Spinal cord (tissue), 10 donors: ENCODE measurements around the gene PKIB. TPM values are rescaled to one million over a fixed set of nuclear protein-coding genes. Genes with fewer than 3 reads are reported as not detected.

ENCODE experiments used
- DNase-seq, 6 donors: peaks; one replicate each; pipeline versions ENCODE4 v3.0.0 to v3.0.0-alpha.2; 2013 to 2015; ENCODE audit warnings: low spot score in 6 of 6, low read depth in 4 of 6
- H3K27ac ChIP-seq: one replicate; pipeline ENCODE4 v1.5.1; 2013; ENCODE audit warnings: low read depth, low read length, control low read depth
- H3K27me3 ChIP-seq: one replicate; pipeline ENCODE4 v1.6.1; 2013; ENCODE audit warnings: low read length; ENCODE audit not compliant: control insufficient read depth, insufficient read depth
- H3K36me3 ChIP-seq: one replicate; pipeline ENCODE4 v1.6.1; 2013; ENCODE audit warnings: low read length; ENCODE audit not compliant: control insufficient read depth, insufficient read depth
- H3K4me1 ChIP-seq: one replicate; pipeline ENCODE4 v1.6.1; 2013; ENCODE audit warnings: low read length; ENCODE audit not compliant: control insufficient read depth, insufficient read depth
- H3K4me3 ChIP-seq: one replicate; pipeline ENCODE4 v1.5.1; 2013; ENCODE audit warnings: low read depth, low read length, control low read depth
- H3K9me3 ChIP-seq: one replicate; pipeline ENCODE4 v1.6.1; 2013; ENCODE audit warnings: low read length; ENCODE audit not compliant: control insufficient read depth, insufficient read depth
- WGBS: methylation state at CpG from one replicate; pipeline ENCODE4 v1.1.5; 2013; ENCODE audit warnings: missing lambda C conversion rate; ENCODE audit not compliant: insufficient coverage; 5-methylcytosine and 5-hydroxymethylcytosine counted together
- long read RNA-seq, 4 donors: transcript quantifications; one replicate each; lab custom pipeline, GENCODE V29; 2026
- polyA plus RNA-seq, 2 donors: library from polyadenylated mRNA; unstranded; fragments of 120-200 nt; gene quantifications; one replicate each; pipeline ENCODE4 v1.2.1, GENCODE V29; 2013; ENCODE audit not compliant: insufficient read length in 2 of 2
- total RNA-seq, 2 donors: library from RNA; depleted of rRNA in 1 of 2; stranded (reverse); fragments of 120-200 nt in 1 of 2; fragments of >200 nt in 1 of 2; gene quantifications; one replicate each; pipeline versions ENCODE4 v1.2.3 to v1.2.4, GENCODE V29; 2013 to 2014
- donor health status: healthy.

Gene PKIB
- 10 to 100 TPM in 1 of 2 donors, 1 to 10 TPM in 1; 4.7 to 12.8 TPM for total RNA-seq
- polyA plus RNA-seq = 10 to 100 TPM; 11.0 to 15.7 TPM
- long read RNA-seq, donor 1, transcript PKIB-205 (5 exons, 1,398 nt) = major isoform, 5 of 7 reads
- long read RNA-seq, donor 1, partial matches to known transcripts = 0 of 7 reads
- long read RNA-seq, donor 1, other reads (novel, unspliced or antisense) = 0 of 7 reads
- long read RNA-seq, donor 2, partial matches to known transcripts = 0 of 3 reads
- long read RNA-seq, donor 2, other reads (novel, unspliced or antisense) = 0 of 3 reads
- long read RNA-seq, donor 3, partial matches to known transcripts = 0 of 5 reads
- long read RNA-seq, donor 3, other reads (novel, unspliced or antisense) = 0 of 5 reads
- long read RNA-seq, donor 4 = 0 reads

GRCh38 chr6:122609881-122610689 is at the start of gene PKIB:
Gene PKIB (plus strand): TSS chr6:122610405. CDS start chr6:122717795, 107,390 bp downstream.
- H3K4me3 ChIP-seq = peak within 1 kb of the TSS; percentile 63
- no peaks in the 10 kb centered on the region for H3K36me3 ChIP-seq
- DNase-seq = peak; percentile 31 to 89 (median 58)
- no peaks in the 10 kb centered on the region for H3K9me3 ChIP-seq
- 2% methylated on average over 62 of the region's 66 CpGs for WGBS
- peaks cover 5% of the 10 kb centered on the region for H3K27me3 ChIP-seq
- peaks cover 13% of the 10 kb centered on the region for H3K4me1 ChIP-seq
- no peak within 1 kb of the TSS for H3K27ac ChIP-seq

GRCh38 chr6:122563364-122564052 is 46.7 kb upstream of the PKIB start:
- 95% methylated on average over 6 of the region's 8 CpGs for WGBS
- H3K36me3 ChIP-seq = no peaks in the 10 kb centered on the region
- no peak overlapping the region for H3K4me3 ChIP-seq
- H3K9me3 ChIP-seq = no peaks in the 10 kb centered on the region
- no peaks in the 10 kb centered on the region for H3K27me3 ChIP-seq
- no peak for DNase-seq
- H3K27ac ChIP-seq = no peak overlapping the region
- H3K4me1 ChIP-seq = no peaks in the 10 kb centered on the region

- H3K4me3 ChIP-seq = no peak overlapping the region
- WGBS = 90% methylated on average over 2 of the region's 3 CpGs
These were observed 46.0 kb upstream of the PKIB start for GRCh38 chr6:122564230-122564629.

GRCh38 chr6:122565708-122566107 is 44.5 kb upstream of the PKIB start:
- Histone ChIP-seq H3K36me3 (no peaks in the 10 kb centered on the region), H3K9me3 (no peaks in the 10 kb centered on the region), H3K4me3 (no peak overlapping the region), H3K27ac (no peak overlapping the region), H3K4me1 (no peaks in the 10 kb centered on the region), H3K27me3 (no peaks in the 10 kb centered on the region)
- DNase-seq = no peak

More at GRCh38 chr6:122564230-122564629, 46.0 kb upstream of the PKIB start:
- no peak overlapping the region for H3K27ac ChIP-seq
- no peak for DNase-seq
- no peaks in the 10 kb centered on the region for H3K27me3 ChIP-seq
- no peaks in the 10 kb centered on the region for H3K36me3 ChIP-seq
- no peaks in the 10 kb centered on the region for H3K4me1 ChIP-seq
- H3K9me3 ChIP-seq = no peaks in the 10 kb centered on the region

- Histone ChIP-seq H3K27ac (no peak overlapping the region), H3K4me3 (no peak overlapping the region), H3K9me3 (no peaks in the 10 kb centered on the region), H3K4me1 (no peaks in the 10 kb centered on the region), H3K36me3 (no peaks in the 10 kb centered on the region), H3K27me3 (no peaks in the 10 kb centered on the region)
- DNase-seq = no peak
- WGBS = 83% methylated on average over 1 of the region's 1 CpG
These were observed 43.2 kb upstream of the PKIB start for GRCh38 chr6:122567034-122567433.

- Histone ChIP-seq H3K27ac (no peak overlapping the region), H3K9me3 (no peaks in the 10 kb centered on the region), H3K4me3 (no peak overlapping the region), H3K27me3 (no peaks in the 10 kb centered on the region), H3K36me3 (no peaks in the 10 kb centered on the region), H3K4me1 (no peaks in the 10 kb centered on the region)
- no peak for DNase-seq
These were observed 41.9 kb upstream of the PKIB start for GRCh38 chr6:122568350-122568749.

GRCh38 chr6:122568797-122569221 is 41.4 kb upstream of the PKIB start:
- no peaks in the 10 kb centered on the region for H3K4me1 ChIP-seq
- H3K36me3 ChIP-seq = no peaks in the 10 kb centered on the region
- H3K27ac ChIP-seq = no peak overlapping the region
- no peaks in the 10 kb centered on the region for H3K27me3 ChIP-seq
- 89% methylated on average over 3 of the region's 3 CpGs for WGBS
- no peak overlapping the region for H3K4me3 ChIP-seq
- no peak for DNase-seq
- no peaks in the 10 kb centered on the region for H3K9me3 ChIP-seq

- Histone ChIP-seq H3K36me3 (no peaks in the 10 kb centered on the region), H3K4me1 (no peaks in the 10 kb centered on the region), H3K27me3 (no peaks in the 10 kb centered on the region), H3K27ac (no peak overlapping the region), H3K9me3 (no peaks in the 10 kb centered on the region), H3K4me3 (no peak overlapping the region)
- no peak for DNase-seq
- WGBS = 90% methylated on average over 6 of the region's 6 CpGs
These were observed 40.9 kb upstream of the PKIB start for GRCh38 chr6:122569230-122569771.

GRCh38 chr6:122571888-122572287 is 38.3 kb upstream of the PKIB start:
- no peaks in the 10 kb centered on the region for H3K36me3 ChIP-seq
- H3K4me1 ChIP-seq = no peaks in the 10 kb centered on the region
- H3K27me3 ChIP-seq = no peaks in the 10 kb centered on the region
- no peak for DNase-seq
- no peaks in the 10 kb centered on the region for H3K9me3 ChIP-seq
- no peak overlapping the region for H3K4me3 ChIP-seq
- no CpG with 5 or more reads among the region's 2 CpGs for WGBS
- H3K27ac ChIP-seq = no peak overlapping the region
